Stromal cell of bone marrow (primary cell): Measurements from ENCODE around the gene EHD2.
"Not testable (repeated sequence)": the region's sequence is repeated elsewhere in the genome, so short reads cannot be mapped to it uniquely, and the experiment has no call there.

Experiments
- DNase-seq: peaks from one replicate; pipeline ENCODE4 v3.0.0-alpha.2; 2012; ENCODE audit warnings: low read depth

EHD2 gene

GRCh38 chr19:47713046-47714021, at the start of gene EHD2:
Gene EHD2, plus strand, starts transcription at chr19:47713422. Its CDS starts 3,191 bp downstream, at chr19:47716613.
- DNase-seq: peak; percentile 66

DNA sequence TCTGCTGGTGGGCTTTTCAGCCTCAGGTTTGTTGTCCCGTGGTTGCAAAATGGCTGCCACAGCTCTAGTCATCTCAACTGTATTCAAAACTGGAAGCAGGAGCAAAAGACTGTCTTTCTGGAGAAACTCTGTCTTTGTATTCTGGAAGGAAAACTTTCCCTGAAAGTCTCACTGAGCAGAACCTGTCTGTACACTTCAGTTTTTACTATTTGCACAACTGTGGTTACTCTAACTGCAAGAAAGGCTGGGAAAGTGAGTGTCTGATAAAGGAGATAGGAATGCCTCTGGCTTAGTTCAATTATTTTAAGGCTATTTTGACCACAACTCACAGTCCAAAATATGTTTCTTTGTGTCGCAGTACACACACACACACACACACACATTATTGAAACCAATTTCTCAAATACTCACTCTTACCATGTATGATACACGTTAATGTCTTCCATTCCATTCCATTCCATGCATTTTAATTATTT, 49.7 kb upstream of the EHD2 start:
- DNase-seq: peak; percentile 90

DNA sequence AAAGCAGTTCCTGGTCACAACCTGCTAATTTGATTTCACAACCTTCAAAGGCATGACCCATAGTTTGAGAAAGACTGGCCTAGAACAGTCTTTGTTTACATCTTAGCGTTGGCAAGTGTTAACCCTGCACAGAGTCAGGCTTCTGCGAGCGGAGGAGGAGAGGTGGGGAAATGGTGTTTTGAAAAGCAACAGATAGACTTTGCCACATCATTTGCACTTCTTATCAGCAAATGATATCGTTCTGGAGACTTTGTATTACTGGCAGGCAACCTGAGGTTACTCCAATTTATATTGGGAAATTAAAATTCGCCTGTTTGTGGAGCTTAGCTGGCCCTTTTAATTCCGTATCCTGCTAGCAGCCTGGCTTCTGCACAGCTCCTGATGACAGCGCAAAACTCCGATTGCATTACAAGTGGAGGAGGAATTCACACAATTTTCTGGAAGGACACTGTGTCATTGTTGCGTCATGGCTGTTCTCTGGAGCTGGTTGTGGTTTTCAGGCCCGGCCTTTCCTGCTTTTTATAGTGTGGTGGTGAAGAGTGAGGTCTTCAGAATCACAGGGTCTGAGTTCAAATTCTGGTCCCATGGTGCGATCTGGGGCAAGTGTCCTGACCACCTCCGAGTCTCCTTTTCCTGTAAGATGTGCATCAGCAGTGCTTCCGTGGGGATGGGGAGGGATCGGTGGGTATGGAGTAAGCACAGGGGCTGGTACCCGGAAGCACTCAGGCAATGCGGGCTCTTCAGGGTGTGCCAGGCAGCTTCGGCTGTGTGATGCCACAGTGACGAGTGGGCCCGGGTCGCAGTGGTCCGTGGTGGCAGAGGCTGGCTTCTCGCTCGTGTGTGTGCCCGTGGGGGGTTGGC, 49.1 kb upstream of the EHD2 start:
- DNase-seq: peak; percentile 100

DNA sequence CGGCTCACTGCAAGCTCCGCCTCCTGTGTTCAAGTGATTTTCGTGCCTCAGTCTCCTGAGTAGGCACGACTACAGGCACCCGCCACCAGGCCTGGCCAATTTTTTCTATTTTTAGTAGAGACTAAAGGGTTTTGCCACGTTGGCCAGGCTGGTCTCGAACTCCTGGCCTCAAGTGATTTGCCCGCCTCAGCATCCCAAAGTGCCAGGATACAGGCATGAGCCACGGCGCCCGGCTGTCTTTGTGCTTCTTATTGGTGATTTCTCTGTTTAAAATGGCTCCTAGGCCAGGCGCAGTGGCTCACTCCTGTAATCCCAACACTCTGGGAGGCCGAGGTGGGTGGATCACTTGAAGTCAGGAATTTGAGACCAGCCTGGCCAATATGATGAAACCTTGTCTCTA, 44.7 kb upstream of the EHD2 start:
- not testable (repeated sequence) for DNase-seq

DNA sequence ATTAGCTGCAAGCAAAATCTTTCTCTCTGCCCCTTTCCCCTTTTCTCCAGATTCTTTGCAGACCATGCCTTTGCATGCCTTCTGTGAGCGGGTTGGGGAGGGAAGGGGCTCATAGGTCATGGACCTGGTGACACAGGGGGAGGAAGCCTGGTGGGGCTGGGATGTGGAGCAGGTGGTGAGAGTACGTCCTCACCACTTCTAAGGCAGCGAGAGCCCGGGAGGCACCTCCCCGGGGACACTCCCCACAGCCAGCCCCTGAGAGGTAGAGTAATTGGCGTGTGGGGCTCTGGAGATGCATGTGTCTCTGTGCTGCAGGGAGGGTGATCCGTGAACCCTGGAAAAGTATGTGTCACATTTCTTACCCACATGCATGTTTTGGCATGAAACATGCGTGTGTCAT, 42.5 kb upstream of the EHD2 start:
- no peak for DNase-seq

- no peak for DNase-seq
These were observed 41.7 kb upstream of the EHD2 start for GRCh38 chr19:47671499-47671898.

- DNase-seq: no peak
These were observed 39.8 kb upstream of the EHD2 start for GRCh38 chr19:47673426-47673825.

DNA sequence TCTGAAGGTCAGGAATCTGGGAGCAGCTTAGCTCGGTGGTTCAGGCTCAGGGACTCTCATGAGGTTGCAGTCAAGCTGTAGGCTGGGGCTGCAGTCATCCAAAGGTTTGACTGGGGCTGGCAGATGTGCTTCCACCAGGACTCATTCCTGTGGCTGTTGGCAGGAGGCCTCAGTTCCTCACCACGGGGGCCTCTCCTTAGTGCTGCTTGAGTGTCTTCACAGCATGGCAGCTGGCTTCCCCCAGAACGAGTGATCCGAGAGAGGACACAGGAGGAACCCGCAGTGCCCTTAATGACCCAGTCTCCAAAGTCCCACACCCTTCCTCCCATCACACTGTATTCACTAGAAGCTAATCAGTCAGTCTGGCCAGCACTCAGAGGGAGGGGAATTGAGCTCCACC, 38.7 kb upstream of the EHD2 start:
- no peak for DNase-seq

DNA sequence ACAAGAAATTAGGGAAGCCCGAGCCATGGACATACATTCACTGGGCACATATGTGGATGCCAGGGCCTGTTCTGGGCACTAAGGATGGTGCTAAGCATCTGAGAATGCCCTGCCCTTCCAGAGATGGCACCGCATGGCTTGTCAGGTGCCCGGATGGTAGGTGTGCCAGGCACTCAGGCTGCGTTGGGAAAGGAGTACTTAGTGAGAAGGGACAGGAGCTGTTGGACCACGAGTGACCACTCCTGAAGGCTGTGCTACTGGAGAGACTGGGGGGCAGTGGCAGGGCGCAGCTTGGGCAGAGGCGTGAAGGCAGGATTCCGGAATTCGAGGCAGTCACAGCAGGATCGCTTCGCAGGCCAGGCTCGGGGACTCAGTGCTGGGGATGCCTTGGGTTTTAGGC, 38.0 kb upstream of the EHD2 start:
- DNase-seq: no peak

GRCh38 chr19:47675859-47676258, 37.4 kb upstream of the EHD2 start:
- DNase-seq: no peak

DNA sequence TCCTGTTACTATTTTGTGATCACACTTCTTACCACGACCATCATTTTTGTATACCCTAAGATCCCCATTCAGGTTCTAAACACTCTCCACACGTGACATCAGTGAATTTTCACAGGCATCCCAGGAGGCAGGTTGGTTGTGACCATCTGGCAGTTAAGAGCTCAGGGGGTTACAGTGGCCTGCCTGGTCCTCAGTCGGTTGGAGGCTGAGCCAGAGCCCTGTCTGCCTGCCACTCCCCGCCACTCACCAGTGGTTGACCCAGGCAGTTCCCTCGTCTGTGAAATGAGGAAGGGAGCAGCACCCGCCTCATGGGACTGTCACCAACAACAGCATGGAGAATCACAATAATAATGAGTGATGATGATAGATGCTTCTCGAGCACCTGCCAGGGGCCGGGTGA, 36.4 kb upstream of the EHD2 start:
- no peak for DNase-seq

- DNase-seq: no peak
These were observed 33.8 kb upstream of the EHD2 start for GRCh38 chr19:47679251-47679900.

- no peak for DNase-seq
These were observed 33.0 kb upstream of the EHD2 start for GRCh38 chr19:47679922-47680857.

DNA sequence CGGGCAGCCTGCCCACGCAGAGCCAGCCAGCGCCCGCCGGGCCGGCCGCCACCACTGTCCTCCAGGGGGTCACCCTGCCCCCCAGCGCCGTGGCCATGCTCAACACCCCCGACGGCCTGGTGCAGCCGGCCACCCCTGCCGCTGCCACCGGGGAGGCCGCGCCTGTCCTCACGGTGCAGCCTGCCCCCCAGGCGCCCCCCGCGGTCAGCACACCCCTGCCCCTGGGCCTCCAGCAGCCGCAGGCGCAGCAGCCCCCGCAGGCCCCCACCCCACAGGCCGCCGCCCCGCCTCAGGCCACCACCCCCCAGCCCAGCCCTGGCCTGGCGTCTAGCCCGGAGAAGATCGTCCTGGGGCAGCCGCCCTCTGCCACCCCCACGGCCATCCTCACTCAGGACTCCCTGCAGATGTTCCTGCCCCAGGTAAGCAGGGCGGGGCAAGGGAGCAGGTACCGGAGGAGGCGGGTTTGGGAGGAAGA, 32.3 kb upstream of the EHD2 start:
- DNase-seq: no peak

- DNase-seq: no peak
These were observed 31.8 kb upstream of the EHD2 start for GRCh38 chr19:47681388-47681787.

GRCh38 chr19:47681936-47682335, 31.3 kb upstream of the EHD2 start:
- DNase-seq: no peak

DNA sequence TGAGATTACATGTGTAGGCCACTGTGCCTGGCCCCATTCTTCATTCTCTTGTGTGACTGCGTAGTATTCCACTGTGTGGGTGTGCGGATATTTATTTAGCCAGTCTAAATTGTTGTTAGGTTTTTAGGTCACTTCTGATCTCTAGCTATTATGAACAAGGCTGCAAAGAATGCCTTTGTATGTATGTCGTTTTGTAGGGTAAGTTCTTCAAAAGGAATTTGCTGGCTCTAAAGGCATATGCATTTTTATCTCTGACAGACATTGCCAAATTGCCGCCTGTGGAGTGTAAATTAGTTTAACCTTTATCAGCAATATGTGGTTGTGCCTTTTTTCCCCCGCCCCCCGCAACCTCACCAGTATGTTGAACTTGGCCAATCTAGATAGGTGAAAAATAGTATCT, 30.3 kb upstream of the EHD2 start:
- no peak for DNase-seq

GRCh38 chr19:47686679-47687450, 26.4 kb upstream of the EHD2 start:
- DNase-seq: no peak

DNA sequence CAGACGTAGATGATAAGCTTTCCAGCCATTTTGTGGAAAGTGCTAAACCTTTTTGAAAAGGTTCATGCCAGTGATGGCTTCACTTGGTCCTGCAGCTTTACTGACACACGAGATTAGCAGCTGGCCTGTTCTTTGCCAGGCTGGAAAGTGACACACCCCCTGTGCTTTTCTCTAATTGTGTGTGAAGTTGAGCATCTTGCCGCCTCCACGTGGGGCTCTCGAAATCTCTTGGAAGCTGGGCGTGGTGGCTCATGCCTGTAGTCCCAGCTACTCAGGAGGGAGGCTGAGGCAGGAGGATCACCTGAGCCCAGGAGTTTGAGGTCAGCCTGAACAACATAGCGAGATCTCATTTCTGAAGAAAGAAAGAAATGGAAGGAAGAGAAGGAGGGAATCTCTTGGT, 25.3 kb upstream of the EHD2 start:
- DNase-seq: no peak

DNA sequence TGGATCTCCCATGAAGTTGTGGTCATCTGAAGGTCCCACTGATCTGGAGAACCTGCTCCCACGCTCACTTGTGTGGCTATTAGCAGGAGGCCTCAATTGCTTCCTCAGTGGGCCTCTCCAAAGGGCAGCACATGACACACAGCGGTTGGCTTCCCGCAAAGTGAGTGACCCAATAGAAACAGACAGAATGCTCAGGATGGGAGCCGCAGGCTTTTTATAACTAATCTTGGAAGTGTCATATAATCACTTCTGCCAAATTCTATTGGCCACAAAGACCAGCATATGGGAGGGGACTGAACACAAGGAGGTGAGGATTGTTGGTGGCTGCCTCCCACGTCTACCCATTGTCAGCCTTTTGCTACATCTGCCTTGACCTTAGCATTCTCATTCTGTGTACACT, 22.1 kb upstream of the EHD2 start:
- no peak for DNase-seq
